ENCODE results near the gene MTARC1.

MTARC1 gene

DNA sequence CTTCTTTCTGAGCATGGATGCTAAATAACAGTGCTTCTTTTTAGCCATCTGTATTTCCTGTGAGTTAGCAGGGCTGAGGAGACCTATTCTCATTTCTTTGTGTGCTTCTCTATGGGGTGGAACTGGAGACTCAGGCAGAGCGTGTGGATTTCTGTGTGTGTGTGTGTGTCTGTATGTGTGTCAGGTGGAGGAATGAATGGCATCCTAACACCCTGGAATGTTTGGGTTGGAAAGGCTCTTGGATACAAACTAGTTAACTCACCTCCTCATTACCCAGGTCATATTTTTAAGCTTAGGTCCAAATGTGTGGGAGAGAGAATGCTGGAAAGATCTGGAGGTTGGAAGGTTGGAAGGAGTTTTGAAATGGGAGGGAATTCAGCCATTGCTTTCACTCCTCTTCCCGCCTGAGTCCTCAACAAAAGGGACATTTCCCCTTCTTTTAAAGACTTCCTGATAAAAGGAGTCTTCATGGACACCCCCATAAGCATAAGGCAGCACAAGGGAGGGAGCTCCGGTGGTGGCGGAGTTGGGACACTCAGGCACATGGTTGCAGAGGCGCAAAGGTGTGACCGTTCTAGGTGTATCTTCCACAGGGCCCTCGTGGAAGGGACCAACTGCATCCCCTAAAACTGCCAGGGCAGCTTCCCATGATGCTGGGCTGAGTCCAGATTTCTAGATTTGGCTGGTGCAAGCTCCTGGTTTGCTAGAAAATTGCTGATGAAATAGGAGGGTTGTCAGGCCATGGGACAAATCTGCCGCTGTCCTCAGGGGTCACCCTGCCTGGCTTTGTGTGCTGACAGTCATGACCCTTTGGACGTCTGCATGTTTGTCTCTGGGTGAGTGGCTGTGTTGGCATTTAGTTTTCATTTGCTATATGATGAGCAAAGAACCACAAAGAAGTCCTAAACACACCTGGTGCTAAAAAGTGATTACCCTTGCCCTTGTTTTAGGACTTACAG, 37.6 kb downstream of the MTARC1 start:
- H3K9me3 ChIP-seq (ENCODE audit: insufficient read depth, low read depth, low read length): no peaks in the 10 kb centered on the region
- H3K4me3 ChIP-seq (ENCODE audit: low read length): no peak overlapping the region
- H3K4me1 ChIP-seq (ENCODE audit: insufficient read depth, low read length): peaks cover 8% of the 10 kb centered on the region; the same call in 1 of the 2 replicates
- no peaks in the 10 kb centered on the region for H3K36me3 ChIP-seq (ENCODE audit: insufficient read depth, low read depth, low read length)
- no peaks in the 10 kb centered on the region for H3K27me3 ChIP-seq (ENCODE audit: insufficient read depth, low read length)
- H3K9ac ChIP-seq (ENCODE audit: low read depth, low read length): no peak overlapping the region
- H3K27ac ChIP-seq (ENCODE audit: low read length): no peak overlapping the region

DNA sequence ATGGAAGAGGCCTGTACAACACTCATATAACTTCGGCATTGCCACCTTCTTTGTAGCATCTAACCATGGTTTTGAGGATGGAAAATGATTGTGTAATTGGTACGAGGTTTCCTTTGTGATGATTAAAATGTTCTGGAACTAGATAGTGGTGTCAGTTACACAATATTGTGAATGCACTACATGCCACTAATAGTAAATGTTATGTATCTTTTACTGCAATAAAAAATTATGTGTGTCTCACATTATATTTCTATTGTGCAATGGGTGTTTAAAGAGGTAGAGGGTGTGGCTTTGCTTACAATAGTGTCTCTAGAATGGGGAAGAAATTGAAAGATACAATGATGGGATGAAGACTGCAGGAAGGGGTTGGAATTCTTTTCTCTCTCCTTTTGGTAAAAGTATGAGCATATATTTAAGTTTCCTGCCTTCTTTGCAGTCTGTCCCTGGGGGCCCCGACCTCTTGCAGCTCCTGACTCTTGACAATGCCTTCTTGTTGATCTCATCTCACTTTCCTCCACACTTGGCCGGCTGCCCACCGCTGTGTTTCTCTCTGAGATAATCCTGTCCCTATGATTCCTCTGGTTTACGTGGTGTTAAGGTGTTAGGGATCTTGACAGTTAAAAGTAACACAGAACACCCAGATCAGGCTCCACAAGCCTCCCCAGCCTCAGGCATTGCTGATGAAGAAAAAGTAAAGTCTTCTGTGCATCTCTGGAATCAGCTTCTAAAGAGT, 39.3 kb downstream of the MTARC1 start:
- 0 out of 2 replicates have a peak, but pooled peaks cover 7% of the 10 kb centered on the region for H3K4me1 ChIP-seq (ENCODE audit: insufficient read depth, low read length)
- H3K27me3 ChIP-seq (ENCODE audit: insufficient read depth, low read length): no peaks in the 10 kb centered on the region
- H3K4me3 ChIP-seq (ENCODE audit: low read length): no peak overlapping the region
- no peaks in the 10 kb centered on the region for H3K9me3 ChIP-seq (ENCODE audit: insufficient read depth, low read depth, low read length)
- H3K9ac ChIP-seq (ENCODE audit: low read depth, low read length): no peak overlapping the region
- H3K27ac ChIP-seq (ENCODE audit: low read length): no peak overlapping the region
- H3K36me3 ChIP-seq (ENCODE audit: insufficient read depth, low read depth, low read length): no peaks in the 10 kb centered on the region

DNA sequence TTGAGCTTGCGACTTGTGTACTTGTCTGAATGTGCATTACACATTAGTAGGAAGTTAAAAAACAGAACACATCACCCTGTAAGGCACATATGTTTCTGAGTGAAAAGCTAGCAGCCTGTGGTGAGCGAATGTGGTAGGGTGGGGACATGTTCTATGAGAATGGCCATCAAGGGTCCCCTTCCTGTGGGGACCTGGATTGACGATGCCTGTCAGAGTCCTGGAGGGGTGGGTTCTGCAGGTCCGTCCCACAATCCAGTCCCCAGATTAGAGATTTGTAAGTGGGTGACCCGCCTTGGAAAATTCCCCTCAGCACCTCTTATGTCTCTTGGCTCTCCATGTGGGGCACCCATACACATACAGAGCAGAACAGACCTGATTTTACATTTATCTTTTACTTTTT, 40.0 kb downstream of the MTARC1 start:
- H3K27ac ChIP-seq (ENCODE audit: low read length): no peak overlapping the region
- no peaks in the 10 kb centered on the region for H3K9me3 ChIP-seq (ENCODE audit: insufficient read depth, low read depth, low read length)
- H3K4me3 ChIP-seq (ENCODE audit: low read length): no peak overlapping the region
- no peaks in the 10 kb centered on the region for H3K36me3 ChIP-seq (ENCODE audit: insufficient read depth, low read depth, low read length)
- H3K27me3 ChIP-seq (ENCODE audit: insufficient read depth, low read length): no peaks in the 10 kb centered on the region
- no peak overlapping the region for H3K9ac ChIP-seq (ENCODE audit: low read depth, low read length)
- H3K4me1 ChIP-seq (ENCODE audit: insufficient read depth, low read length): 0 out of 2 replicates have a peak, but pooled peaks cover 7% of the 10 kb centered on the region

DNA sequence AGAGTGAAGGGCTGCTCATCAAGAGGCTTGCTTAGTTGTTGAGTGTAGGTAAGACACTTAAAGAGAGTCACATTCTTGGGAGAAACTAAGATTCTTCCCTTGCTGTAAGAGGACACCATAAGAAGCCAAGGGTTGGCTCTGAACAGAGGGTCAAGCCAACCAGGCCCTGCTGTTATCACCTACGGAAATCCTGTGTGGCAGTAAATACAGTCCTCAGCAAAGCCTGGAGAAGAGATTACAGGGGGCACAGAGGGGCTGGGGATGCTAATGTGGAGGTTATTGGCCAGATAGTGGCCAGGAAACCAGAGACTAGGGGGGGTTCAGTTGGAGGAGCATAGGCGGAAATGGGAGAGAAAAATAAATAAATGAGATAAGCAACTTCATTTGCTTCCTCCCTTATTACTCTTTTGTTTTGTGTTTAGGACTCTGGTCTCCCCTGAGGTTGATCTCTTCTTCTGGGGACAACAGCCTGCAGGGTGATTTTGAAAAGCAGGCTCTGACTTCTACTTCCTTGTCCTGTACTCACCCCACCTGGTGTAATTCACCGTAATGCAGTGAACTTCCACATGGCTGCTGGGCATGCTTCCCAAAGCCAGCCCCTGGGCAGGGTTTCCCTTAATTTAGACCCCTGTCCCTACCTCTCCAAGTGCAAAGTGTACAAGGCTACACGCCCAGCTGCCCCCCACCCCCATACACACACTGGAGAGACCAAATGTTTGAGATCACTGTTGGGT, 40.9 kb downstream of the MTARC1 start:
- Histone ChIP-seq H3K9me3 (ENCODE audit: insufficient read depth, low read depth, low read length) (no peaks in the 10 kb centered on the region), H3K36me3 (ENCODE audit: insufficient read depth, low read depth, low read length) (no peaks in the 10 kb centered on the region), H3K9ac (ENCODE audit: low read depth, low read length) (no peak overlapping the region), H3K4me1 (ENCODE audit: insufficient read depth, low read length) (0 out of 2 replicates have a peak, but pooled peaks cover 7% of the 10 kb centered on the region), H3K27ac (ENCODE audit: low read length) (no peak overlapping the region), H3K4me3 (ENCODE audit: low read length) (no peak overlapping the region), H3K27me3 (ENCODE audit: insufficient read depth, low read length) (no peaks in the 10 kb centered on the region)

DNA sequence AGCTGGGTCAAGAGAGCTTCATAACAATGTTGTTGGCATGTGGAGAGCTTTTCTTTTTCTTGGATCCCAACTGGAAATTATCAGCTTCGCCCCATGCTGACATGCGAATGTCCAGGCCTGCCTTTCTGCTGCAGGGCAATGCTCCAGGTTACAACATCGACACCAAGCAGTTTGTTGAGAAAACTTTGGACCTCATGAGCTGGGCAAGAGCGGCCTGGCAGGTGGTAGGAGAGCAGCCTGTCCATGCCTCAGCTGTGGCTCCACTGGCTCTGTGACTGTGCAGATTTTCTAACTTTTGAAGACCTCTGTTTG, 41.4 kb downstream of the MTARC1 start:
- Histone ChIP-seq H3K27me3 (ENCODE audit: insufficient read depth, low read length) (no peaks in the 10 kb centered on the region), H3K4me3 (ENCODE audit: low read length) (no peak overlapping the region), H3K9ac (ENCODE audit: low read depth, low read length) (no peak overlapping the region), H3K9me3 (ENCODE audit: insufficient read depth, low read depth, low read length) (no peaks in the 10 kb centered on the region), H3K4me1 (ENCODE audit: insufficient read depth, low read length) (0 out of 2 replicates have a peak, but pooled peaks cover 7% of the 10 kb centered on the region), H3K27ac (ENCODE audit: low read length) (no peak overlapping the region), H3K36me3 (ENCODE audit: insufficient read depth, low read depth, low read length) (no peaks in the 10 kb centered on the region)

DNA sequence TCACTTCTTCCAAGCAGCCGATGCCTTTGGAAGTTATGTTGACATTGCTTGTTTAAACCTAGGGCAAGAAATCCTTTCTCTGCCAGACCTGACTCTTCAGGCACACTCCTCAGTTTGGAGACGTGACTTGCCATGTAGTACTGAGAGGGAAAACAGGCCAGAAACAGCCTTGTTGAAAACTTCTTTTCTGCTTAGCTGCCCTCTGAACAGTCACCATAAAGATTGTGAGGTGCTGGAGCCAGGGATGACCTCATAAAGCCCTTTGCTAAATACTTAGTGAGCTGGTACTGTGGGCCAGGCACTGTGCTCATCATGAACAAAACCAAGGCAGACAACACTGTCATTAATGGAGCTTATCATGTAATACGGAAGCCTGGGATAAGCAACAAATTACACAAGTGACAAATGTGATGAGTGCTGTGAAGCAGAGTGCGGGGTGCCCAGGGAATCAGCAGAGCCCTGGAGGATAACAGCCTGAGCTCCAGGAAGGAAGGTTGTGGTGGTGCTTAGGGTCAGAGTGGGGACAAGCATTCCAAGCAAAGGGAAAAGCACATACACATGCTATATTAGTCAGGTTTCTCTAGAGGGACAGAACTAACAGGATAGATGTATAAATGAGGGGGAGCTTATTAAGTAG, 42.4 kb downstream of the MTARC1 start:
- Histone ChIP-seq H3K4me1 (ENCODE audit: insufficient read depth, low read length) (0 out of 2 replicates have a peak, but pooled peaks cover 3% of the 10 kb centered on the region), H3K4me3 (ENCODE audit: low read length) (no peak overlapping the region), H3K27ac (ENCODE audit: low read length) (no peak overlapping the region), H3K9ac (ENCODE audit: low read depth, low read length) (no peak overlapping the region), H3K9me3 (ENCODE audit: insufficient read depth, low read depth, low read length) (no peaks in the 10 kb centered on the region), H3K36me3 (ENCODE audit: insufficient read depth, low read depth, low read length) (no peaks in the 10 kb centered on the region), H3K27me3 (ENCODE audit: insufficient read depth, low read length) (no peaks in the 10 kb centered on the region)

DNA sequence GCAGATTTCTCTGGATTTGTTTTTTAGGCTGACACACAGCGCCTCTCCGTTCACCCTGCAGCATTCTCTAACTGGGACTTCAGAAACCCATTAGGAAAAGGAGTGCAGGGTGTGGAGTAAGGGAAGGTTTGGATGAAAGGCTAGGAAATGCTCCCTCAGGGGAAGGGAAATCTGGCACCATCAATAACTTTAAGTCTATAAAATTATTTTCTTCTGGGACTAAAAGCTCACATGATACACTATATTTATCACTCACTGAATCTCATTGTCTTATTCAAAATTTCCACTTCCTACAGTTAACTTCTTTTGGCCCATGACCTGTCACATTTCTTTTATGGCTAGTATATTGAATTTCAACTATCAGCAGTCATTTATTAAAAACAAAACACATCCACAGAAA, 46.7 kb downstream of the MTARC1 start:
- Histone ChIP-seq H3K9me3 (ENCODE audit: insufficient read depth, low read depth, low read length) (no peaks in the 10 kb centered on the region), H3K36me3 (ENCODE audit: insufficient read depth, low read depth, low read length) (no peaks in the 10 kb centered on the region), H3K27ac (ENCODE audit: low read length) (no peak overlapping the region), H3K27me3 (ENCODE audit: insufficient read depth, low read length) (no peaks in the 10 kb centered on the region), H3K4me1 (ENCODE audit: insufficient read depth, low read length) (no peaks in the 10 kb centered on the region), H3K4me3 (ENCODE audit: low read length) (no peak overlapping the region), H3K9ac (ENCODE audit: low read depth, low read length) (no peak overlapping the region)

DNA sequence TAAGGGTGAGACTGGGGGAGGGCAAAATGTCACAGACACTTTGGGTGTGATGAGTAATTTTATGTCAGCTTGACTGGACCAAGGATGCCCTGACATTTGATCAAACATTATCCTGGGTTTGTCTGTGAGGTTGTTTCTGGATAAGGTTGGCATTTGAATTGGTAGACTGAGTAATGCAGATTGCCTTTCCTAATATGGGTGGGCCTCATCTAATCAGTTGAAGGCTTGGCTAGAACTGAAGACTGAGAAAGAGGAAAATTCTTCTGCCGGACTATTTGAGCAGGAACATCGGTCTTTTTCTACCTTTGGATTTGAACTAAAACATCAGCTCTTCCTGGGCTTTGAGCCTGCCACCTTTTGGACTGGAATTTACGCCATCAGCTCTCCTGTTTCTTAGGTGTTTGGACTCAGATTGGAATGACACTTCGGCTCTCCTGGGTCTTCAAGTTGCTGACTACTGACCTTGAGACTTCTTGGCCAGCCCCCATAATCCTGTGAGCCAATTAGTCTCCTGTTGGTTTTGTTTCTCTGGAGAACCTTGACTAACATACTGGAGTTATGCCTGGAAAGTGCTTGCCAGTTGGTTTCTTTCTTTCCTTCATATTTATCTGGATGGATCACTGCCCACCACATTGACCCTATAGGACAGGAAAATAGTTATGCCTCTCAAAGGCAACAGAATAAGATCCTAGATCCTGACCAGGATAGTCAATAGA, 47.6 kb downstream of the MTARC1 start:
- Histone ChIP-seq H3K27ac (ENCODE audit: low read length) (no peak overlapping the region), H3K4me3 (ENCODE audit: low read length) (no peak overlapping the region), H3K9me3 (ENCODE audit: insufficient read depth, low read depth, low read length) (no peaks in the 10 kb centered on the region), H3K4me1 (ENCODE audit: insufficient read depth, low read length) (no peaks in the 10 kb centered on the region), H3K27me3 (ENCODE audit: insufficient read depth, low read length) (no peaks in the 10 kb centered on the region), H3K36me3 (ENCODE audit: insufficient read depth, low read depth, low read length) (no peaks in the 10 kb centered on the region), H3K9ac (ENCODE audit: low read depth, low read length) (no peak overlapping the region)
